Activated CD4-positive, alpha-beta T cell treated with anti-CD3 and anti-CD28 coated beads for 48 hours (primary cell): ENCODE measurements around the gene OAF.
A peak's percentile ranks its signal among the peaks of the same experiment; 100 is the strongest.

Experiments used
- DNase-seq: peaks from one replicate; pipeline ENCODE4 v3.0.0-alpha.2; 2020

The OAF gene

DNA sequence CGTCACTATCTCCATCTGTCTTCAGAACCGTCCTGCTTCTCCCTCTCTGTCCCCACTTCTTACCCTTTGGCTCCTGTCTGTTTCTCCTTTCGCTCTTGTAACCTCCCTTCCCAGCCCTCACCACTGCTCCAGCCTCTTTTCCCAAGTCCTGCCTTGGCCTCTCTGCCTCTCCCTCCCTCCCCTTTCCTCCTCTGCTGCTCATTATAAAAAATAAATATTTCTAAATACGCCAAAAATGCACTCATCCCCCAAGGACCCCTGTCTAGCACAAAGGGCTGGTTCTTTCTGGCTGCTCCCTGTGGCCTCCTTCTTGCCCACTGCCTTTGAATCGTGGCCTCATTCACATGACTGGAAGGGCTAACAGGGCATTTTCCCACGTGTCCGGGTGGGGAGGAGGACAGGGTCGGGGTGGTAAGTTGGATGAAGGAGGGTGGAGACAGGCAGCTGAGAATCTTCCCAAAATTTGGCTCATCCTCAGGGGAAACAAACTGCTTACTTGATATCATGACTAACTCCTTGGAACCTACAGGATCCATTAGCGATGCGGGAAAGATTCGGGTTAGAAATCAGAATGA lies 26.4 kb upstream of the OAF start:
- DNase-seq = no peak

DNA sequence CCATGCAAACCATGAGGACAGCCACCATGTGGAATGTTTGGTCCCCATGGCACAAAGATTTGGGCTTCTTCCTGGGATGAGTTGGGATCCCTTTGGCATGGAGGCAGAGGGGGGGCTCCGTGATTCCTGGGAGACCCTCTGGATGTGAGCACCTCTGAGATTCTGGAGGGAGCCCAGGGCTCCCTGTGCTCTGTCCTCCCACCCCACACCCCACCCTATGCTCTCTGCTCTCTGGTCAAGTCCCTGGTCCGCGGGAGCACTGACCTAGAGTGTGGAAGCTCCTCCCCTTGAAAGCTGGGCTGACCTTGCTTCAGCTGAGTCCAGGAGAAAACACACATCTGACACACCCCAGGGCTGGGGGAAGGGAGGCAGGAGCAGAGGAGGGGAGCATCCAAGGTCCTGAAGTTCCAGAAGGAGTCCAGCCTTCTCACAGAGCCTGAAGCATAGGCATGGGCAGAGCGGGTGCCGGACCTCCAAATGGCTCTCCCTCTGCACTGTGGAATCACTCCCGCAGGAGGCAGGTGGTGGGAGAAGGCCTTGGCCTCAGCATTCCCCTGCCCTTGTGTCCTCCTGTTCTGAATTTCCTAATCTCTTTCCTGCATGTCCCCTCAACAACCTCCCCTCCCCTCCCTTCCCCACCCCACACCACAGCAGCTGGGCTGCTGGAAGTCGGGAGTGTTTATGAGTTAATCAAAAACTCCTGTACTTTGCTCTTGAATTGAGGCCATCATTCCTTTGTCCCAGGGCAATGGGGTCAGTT lies 25.7 kb upstream of the OAF start:
- no peak for DNase-seq

GRCh38 chr11:120185706-120186455 lies 25.0 kb upstream of the OAF start:
- DNase-seq = no peak

GRCh38 chr11:120186456-120186773 lies 24.4 kb upstream of the OAF start:
- DNase-seq = no peak

- DNase-seq = peak; percentile 27
Measured at GRCh38 chr11:120186774-120187591, 23.8 kb upstream of the OAF start.

- no peak for DNase-seq
Measured at GRCh38 chr11:120188371-120188770, 22.5 kb upstream of the OAF start.

- DNase-seq = no peak
Measured at GRCh38 chr11:120188811-120189455, 21.9 kb upstream of the OAF start.

DNA sequence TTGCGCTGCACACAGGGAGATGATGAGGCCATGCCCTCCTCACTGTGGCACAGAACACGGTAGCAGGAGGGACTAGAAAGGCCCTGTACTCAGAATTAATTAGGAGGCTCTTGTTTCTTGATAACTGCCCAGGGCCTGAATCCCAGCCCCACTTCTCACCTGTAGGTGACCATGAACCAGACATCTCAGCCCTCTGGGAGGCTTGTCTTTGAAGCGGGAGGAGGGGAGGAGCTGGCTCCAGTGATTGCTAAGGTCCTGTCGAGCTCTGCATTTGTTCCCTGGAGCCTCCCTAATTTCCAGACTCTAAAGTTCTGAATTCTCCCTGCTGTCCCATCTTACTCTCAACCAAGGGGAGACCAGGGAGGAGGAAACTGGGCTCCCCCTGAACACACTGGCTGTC lies 19.8 kb upstream of the OAF start:
- no peak for DNase-seq

GRCh38 chr11:120192831-120193625 lies 17.8 kb upstream of the OAF start:
- DNase-seq = no peak

DNA sequence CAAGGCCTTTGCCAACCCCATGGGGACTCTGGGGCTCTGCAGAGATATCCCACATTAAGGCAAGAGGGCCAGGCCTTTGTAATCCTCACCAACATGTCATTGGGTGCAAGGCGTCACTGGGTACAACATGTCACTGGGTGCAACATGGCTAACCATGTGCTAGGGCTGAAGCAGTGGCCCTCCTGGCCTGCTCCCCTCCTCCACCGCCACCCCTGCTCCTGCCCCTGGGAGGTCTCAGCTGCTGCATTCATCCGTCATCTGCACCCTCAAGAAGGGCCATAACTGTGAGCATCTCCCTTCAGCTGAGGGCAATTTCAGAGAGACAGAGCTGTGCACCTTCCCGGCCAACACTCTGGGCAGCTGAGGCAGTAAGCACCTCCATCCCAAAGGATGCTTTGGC lies 16.7 kb upstream of the OAF start:
- DNase-seq = no peak

DNA sequence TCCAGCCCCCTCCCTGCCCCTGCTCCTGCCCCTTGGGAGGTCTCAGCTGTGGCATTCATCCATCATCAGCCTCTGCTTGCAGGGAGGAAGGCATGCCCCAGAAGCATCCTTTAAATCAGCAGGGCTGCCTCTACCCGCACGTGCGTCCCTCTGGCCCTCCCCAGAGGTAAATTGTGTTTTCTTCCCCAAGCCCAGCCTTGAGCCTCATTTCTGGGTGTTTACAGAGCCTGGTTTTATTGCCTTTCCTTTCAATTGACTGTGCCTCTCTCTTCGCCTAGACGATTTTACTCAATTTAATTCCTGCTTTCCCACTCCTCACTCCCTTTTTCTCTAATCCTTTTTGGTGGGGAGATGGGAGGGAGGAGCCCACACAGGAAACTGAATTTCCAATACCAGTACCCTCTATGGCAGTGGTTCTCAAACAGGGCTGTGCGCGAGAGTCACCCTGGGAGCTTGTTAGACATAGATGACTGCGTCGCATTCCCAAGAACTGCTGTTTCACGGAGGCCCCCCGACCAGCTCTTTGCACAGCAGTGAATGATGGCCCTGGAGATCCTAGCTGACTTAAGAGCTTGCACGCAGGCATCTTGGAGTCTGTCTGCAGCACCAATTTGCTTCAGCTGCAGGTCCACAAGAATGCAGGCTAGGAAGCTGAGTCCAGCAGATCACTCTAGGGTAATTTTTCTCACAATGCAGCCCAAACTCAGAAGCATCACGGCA lies 15.1 kb upstream of the OAF start:
- DNase-seq = no peak

GRCh38 chr11:120196826-120197225 lies 14.0 kb upstream of the OAF start:
- no peak for DNase-seq

GRCh38 chr11:120197251-120197891 lies 13.5 kb upstream of the OAF start:
- DNase-seq = no peak

DNA sequence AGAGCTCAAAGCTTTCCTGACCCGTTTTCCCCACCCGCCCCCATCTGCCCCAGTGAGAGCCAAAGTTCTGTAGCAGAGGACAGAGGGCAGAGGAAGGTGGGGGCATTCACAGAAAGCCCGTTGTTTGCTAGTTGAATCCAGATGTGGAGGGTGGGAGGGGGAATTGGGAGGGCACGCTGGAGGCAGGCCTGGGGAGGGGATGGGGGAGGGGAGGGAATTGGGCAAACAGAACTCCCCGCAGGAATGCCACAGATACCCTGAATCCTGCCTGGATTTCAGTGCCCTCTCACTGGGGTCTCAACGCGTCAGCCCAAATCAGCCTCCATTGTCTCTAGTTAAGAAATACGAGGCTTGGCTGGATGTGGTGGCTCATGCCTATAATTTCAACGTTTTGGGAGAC lies 12.9 kb upstream of the OAF start:
- DNase-seq = no peak

DNA sequence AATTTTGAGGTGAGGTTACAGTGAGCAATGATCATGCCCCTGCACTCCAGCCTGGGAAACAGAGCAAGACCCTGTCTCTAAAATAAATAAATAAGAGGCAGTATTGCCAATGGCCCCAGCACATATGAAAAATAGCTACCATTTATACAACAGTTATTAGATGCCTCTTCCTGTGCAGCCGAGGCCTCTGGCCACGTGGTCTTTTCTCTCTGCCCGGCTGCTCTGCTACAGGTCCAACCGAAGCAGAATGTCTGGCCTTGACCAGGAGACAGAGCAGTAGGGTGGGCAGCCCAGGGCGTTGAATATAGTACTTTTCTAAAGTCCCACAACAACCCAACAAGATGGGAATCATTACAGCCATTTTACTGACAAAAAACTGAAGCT lies 12.4 kb upstream of the OAF start:
- DNase-seq = no peak

DNA sequence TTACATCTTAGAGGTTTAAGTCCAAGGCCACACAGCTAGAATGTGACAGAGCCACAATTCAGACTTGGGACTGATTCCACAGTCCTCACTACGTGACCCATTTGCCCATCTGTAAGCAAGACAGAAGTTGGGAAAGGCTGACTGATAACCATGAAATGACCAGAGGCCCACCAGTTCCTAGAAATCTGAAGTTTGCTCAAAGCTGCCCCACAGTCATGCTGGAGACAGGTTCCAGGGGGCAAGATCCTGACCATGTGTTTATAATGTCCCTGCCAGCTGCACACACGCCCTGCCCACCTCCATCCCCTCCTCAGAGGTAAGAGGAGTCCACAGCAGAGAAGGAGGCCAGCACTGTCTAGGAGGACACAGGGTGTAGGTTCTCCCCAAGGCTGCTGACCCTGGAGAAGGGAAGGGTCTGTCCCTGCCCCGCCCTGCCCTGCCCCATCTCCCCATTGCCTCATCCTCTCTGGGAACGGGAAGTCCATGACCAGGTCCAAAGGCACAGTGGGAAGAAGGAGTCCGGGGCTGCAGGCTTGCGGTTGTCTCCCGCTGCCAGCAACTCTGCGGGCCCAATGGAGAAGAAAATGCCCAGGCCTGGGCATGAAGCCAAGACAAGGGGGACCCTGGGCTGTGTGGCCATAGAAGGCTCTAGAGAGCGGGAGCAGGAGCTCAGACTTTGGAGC lies 11.9 kb upstream of the OAF start:
- DNase-seq = no peak

DNA sequence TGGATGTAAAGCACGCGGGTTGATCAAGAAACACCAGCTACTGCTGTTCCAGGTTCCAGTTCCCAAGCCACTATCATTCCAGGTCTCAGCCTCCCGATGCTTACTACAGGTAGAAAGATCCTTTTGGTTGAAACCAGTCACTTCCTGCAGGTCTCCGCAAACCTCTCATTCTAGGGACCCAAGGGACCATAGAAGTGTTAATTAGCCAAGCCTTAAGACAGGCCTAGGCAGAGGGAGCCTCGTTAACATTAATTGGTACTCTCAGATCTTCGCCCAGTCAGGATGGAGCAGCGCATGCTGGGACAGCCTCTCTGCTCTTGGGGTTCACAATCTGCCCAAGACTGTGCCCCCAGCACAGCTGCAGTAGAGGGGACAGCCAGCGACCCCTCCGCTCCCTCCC lies 11.2 kb upstream of the OAF start:
- DNase-seq = no peak

DNA sequence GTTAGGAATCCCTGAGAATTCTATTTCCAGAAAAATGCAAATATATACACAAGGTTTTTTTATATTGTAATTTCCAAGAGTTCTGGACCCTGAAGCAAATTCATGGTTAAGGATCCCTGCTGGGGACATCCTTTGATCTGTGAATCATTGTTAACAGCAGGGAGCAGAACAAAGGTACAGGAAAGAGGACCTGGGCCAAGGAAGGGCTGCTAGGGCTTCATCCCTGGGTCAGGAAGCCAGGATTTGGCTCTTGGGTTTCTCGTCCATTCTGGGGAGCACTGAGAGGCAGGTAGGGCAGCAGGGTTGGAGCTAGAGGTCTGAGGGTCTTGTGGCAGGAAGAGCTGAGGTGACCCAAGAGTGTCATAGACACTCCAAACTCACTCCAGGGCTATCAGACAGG lies 10.2 kb upstream of the OAF start:
- DNase-seq = no peak

GRCh38 chr11:120201653-120202052 lies 9.2 kb upstream of the OAF start:
- no peak for DNase-seq

DNA sequence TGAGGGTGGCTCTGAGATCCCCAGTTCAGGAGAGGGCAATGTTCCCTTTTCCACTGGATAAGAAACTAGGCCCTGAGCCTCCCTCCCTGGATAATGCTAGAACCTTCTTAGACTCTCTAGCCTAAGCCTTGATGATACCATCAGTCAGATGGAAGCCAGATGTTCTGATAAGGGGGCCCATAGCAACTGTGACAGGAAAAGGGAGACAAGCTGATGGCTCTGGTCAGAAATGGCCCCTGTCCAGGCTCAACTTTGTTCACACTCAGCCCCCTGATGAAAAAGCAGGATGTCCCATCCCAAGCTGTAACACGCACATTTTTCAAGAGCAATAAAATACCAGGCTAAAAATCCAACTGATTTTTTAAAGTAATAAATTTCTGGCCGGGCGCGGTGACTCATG lies 7.2 kb upstream of the OAF start:
- no peak for DNase-seq
